Midbrain (tissue), 1 donor: ENCODE measurements around the gene BDP1.
"Not testable (repeated sequence)": the region's sequence is repeated elsewhere in the genome, so short reads cannot be mapped to it uniquely, and the experiment has no call there.

Source experiments
- DNase-seq: peaks from one replicate; lab custom pipeline; 2025; lab: John Stamatoyannopoulos, UW

BDP1 gene, protein sequence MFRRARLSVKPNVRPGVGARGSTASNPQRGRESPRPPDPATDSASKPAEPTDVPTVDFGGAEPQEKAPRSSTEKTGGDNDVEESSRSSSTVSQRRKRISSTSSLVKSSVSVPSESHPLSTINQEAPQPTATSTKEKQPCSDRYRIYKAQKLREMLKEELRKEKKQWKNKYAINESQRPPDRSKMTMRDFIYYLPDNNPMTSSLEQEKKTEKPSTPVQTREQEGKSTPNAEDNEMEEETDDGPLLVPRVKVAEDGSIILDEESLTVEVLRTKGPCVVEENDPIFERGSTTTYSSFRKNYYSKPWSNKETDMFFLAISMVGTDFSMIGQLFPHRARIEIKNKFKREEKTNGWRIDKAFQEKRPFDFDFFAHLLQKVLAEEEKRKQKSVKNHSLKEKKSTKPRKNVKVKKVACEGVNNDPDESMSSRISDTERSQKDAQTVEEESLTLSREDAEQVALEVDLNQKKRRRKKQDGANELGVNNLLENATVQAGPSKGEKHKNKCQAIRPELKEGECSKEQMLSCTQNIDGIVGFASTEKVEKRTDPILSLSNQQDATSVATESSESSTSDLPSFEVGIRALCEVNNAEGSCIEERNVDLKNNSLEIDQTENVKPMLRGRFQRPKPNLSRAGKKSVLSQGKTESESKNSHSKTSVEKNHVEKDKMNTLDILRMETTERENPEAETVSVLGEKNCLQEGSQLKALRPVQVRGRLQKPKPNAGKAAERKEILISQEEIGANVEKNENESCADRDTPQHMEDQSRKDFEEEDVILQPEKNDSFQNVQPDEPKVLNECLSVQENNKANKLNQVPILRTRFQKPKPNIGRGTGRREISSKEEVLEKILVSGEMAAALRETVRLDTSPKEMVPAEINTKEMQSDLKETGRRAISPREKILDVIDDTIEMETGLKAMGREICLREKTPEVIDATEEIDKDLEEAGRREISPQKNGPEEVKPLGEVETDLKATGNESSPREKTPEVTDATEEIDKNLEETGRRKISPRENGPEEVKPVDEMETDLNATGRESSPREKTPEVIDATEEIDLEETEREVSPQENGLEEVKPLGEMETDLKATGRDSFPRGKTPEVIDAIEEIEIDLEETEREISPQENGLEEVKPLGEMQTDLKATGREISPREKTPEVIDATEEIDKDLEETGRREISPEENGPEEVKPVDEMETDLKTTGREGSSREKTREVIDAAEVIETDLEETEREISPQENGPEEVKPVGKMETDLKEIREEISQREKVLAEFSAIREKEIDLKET (N-terminal part only)

DNA sequence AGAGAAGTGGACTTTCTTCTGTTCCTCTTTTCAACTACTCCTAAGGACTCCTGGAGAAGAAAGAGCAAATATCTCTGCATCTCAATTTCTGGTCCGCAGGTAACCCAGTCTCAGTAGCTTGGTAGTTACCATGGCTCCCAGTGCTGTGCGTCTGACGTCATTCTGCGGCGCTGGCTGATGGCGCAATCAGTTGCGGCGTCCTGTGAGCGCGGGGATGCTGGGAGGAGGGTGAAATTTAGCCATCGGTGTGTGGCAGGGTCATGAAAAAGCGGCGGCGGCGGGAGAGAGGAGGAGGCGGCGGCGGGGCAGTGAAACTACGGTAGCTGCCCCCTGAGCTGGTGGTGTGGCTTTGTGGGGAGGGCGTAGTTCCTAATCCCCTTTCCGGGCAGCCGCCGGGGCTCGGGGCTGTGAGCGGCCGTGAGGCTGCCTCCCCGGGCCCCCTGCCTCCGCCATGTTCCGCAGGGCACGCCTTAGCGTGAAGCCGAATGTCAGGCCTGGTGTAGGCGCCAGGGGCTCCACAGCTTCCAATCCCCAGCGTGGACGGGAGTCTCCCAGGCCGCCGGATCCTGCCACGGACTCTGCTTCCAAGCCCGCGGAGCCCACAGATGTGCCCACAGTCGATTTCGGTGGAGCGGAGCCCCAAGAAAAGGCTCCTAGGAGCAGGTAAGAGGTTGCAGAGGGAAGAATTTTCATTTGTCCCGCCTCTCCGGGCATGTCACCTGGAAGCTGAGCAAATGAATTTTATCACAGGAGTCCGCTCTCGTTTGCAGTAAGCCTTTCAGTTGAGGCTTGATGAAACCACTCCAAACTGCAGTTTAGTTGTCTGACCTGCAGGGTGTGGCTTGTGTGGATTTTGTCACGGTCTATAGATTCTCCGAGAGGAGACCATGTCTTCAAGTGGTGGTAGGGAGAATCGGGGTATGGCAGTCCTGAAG is at the start of gene BDP1:
BDP1 (plus strand) TSS at position 225 of the 935 bp plus-strand sequence; CDS start at position 452, 227 bp downstream.
- peak; percentile 97 for DNase-seq

DNA sequence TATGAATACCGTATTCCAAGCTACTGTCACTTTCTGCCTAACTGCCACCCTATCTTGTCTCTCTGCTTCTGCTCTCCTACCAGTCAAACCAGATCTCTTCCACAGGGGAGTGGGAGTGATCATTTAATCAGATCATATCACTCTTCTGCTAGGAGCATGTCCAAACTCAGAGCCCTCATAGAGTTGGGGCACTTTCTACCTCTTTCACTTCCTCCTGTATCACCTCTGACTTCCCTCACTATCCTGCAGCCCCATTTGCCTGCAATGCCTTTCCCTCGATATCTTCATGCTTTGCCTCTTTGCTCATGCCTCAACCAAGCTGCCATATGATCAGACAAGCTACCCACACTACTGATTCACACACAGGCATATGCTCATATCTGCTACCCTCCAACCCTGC is 45.4 kb upstream of the BDP1 start:
- not testable (repeated sequence) for DNase-seq

DNA sequence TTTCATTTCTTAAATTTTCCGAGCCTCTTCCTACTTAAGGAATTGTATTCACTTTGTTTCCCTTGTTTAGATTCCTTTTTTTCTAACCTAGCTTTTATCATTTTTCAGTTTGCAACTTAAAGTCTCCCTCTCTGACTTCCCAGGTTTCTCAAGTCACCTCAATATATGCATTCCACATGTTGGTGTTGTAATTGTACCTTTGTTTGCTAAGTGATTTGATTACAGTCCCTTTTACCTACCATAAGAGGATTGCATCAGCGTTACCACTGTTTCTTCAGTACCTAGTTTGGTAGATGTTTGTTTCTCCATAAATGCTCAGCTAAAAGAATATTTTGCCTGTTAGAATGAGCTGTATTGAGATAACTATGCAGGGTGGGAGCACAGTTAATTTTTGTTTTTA is 39.8 kb upstream of the BDP1 start:
- not testable (repeated sequence) for DNase-seq

DNA sequence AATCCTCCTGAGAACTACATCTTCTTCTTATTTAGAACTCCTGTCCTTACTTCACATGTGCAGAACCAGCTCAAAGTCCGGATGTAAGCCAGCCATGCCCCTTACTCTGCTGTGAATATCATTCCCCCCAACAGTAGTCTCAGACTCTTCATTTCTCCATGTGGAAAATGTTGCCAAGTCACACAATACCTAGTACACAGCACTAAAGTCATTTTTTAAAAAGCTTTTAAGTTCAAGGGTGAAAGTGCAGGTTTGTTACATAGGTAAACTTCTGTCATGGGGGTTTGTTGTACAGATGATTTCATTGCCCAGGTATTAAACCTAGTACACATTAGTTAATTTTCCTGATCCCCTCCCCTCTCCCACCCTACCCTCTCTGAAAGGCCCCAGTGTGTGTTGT is 37.4 kb upstream of the BDP1 start:
- DNase-seq, result not testable (repeated sequence)

DNA sequence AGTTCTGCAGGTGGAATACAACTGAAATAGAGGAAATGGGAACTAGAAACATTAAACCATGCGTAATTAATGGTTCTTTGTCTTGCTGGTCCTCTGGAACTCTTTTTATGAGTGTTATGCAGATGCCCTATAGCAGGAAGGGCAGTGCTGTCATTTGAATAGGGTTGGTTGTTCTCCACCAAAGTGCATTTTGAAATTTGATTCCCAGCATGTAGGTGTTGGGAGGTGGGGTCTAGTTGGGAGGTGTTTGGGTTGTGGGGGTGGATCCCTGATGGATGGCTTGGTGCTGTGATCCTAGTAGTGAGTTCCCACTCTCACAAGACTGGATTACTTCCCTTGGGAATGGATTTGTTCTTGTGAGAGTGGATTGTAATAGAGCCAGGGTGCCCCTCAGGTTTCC is 34.2 kb upstream of the BDP1 start:
- not testable (repeated sequence) for DNase-seq

DNA sequence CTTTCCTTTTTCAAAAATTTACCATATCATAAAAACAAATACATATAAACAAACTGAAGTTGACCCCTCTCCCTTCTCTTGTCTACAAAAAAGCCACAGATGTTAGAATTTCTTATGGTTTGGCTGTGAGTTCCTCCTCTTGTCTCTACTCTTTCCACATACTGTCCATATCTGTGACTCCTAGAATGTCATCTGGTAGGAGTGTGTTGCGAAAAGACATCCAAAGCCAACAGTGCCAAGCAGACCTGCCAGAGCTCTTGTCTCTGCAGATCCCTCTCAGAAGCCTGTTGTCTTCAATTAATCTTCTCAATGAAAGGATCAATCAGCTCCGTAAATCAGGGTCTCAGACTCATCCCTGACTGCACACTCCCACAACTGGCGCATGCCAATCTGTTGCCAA is 31.6 kb upstream of the BDP1 start:
- not testable (repeated sequence) for DNase-seq

DNA sequence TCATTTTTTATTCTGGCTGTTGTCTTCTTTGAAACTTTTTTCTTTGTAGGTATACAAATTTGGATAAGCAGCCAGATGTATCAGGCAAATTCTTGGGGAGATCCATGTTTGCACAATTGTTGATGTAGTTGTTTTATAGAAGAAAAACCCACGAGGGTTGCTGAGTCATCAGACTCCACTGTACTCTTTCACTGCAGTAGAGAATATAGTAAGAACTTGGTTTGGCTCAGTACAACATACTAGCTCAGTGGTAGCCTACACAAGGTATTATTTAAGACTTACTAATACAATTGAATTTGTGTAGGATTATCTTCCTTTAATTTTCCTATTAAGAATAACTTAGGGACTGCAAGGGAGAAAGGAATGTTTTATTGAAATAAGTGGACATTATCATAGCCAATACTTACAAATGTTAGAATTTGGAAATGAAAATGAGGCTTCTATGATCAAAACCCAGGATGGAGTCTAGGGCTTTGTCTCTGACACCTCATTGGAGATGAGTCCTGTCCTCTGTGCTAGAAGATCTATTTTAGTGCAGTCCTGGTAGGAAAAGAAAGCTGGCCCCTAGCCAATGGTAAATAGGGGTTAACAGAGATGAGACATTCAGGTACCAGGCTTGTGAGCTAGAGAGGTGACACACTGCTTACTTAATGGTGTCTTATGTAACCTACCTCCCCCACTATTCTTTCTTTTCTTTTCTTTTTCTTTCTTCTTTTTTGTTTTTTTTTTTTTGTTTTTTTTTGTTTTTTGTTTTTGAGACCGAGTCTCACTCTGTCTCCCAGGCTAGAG is 28.6 kb upstream of the BDP1 start:
- not testable (repeated sequence) for DNase-seq

DNA sequence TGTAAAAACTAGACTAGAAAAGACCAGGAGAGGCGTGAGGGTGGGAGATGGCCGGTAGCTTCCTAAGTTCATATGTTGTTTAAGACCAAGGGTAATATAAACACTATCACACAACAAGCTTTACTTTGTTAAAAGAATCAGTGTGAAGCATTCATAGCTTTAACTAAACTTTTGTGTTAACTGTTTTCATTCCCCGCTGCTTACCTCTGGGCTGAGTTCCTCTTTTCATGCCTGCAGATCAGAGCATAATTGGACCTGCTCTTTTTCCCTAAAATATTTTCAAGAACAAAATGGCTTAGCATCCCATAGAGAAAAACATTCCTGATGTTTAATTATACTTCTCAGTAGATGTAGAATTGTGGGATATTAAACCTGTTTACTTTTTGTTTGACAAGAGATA is 23.0 kb upstream of the BDP1 start:
- not testable (repeated sequence) for DNase-seq

DNA sequence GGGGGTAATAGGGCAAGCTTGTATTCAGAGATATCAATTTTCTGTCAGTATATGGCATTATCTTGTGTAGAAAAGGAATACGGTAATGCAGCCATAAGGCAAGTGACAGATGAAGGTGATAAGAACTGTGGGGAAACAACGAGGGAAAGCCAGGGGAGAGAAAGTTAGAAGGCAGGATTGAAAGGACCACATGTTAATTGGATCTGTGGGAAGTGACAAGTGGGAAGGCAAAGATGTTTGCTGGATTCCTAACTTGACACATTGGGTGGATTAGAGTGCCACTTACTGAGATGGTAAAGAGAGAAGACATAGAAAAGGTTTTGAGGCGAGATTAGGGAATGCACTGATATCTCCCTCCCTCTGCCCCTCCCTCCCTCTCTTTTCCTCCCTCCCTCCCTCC is 20.6 kb upstream of the BDP1 start:
- DNase-seq, result not testable (repeated sequence)

DNA sequence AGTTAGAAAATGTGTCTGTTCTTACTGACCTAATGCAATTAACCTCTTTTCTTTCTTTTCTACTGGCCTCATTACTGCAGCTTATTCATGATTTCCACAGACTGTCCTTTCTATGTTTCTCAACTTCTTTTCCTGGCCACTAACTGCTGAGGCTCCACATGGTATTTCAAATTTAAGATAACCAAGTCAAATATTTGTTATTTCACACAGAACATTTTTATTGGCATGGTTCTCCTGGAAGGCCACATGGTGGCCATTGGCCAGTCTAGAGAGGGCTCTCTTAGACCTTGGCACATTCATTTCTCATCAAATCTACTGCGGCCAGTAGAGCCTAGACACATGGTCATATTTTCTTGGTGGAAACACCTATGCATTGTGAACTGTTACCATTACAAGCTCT is 13.9 kb upstream of the BDP1 start:
- not testable (repeated sequence) for DNase-seq

DNA sequence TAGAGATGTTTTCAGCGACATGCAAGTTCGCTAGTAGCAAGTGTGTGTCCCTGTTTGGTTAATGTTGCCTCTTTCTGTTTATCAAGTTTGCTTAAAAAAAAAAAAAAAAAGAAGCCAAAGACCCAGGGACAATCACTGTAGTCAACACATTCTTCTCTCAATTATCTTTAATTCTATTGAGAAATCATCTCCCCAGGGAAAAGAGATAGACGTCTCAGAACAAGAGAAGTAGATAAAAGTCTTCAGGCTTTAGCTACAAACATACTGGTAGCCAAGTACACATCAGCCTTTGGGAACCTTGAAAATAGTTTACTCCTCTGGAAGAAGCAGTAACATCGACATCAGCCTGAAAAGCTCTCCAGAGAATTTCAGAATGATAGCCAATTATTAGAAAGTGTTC is 11.6 kb upstream of the BDP1 start:
- DNase-seq, result not testable (repeated sequence)

DNA sequence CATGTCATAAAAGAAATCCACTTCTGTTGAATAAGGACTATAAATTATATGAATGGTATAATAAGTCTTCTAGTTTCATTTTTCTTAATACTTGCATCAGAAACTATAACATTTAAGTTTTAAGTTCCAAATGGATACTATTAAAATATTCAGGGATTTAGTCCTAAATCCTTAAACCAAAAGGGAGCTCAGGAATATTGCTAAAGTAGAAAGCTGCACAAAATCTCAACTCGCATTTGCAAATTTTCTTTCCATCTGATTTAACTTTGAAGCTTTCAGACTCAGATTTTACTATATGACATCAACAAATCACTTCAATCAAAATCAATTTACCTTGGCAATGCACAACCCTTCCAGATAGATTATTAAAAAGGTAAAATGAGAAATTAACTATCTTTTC is 10.4 kb upstream of the BDP1 start:
- DNase-seq, result not testable (repeated sequence)

DNA sequence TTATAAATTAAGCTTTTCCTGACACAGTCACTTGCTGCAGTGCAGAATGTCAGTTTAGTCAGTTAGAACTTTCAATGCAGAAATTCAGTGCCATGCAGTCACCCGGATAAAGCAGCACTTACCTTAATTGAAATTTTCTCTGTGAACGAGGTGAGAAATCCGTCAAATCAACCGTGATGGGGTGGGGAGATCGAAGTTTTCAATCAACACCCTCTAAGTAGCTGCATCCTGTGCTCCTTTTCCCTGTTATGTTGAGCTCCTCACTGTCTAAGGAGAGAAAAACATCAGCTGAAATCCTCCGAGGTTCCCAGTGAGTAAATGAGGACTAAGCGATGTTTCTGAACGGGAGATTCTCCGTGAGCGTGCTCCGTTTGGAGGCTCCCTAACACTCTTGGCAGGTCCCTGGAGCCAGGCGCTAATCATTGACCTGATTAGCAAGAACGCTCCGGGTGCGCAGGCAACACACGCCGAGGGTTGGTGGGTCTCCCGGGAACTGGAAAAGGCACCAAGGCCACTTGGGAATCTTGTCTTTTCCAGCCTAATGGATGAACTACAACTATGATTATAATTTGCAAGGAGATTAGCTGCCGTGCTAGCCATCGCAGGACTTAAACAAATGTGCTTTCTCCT is 9.8 kb upstream of the BDP1 start:
- not testable (repeated sequence) for DNase-seq

DNA sequence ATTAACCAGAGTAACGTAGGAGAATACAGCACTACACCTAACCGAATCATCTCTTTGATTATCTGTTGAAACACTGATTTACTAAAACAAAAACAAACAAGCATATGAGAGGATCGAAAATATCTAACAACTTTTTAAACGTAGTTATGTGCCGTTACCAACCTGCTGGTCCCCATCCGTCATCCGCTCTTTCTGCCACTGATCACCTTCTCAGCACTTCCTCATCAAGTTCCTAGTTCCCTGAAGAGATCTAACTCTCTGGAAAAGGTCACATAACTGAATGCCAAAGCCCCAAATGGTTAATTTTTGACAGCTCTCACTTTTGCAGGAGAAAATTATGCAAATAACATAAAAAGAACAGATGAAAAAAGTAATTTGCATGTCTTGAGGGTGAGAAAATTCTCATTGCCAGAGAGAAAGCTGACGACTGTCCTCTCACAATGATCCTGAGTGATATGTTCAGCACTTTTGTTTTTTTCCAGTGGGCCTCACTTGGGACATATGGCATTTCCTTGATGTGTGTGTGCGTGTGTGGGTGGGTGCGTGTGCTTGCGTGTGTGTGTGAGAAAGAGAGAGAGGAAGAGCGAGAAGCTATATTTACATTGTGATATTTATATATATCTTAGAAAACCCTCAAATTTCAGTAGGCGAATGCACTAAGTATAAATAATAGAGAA is 8.8 kb upstream of the BDP1 start:
- not testable (repeated sequence) for DNase-seq

DNA sequence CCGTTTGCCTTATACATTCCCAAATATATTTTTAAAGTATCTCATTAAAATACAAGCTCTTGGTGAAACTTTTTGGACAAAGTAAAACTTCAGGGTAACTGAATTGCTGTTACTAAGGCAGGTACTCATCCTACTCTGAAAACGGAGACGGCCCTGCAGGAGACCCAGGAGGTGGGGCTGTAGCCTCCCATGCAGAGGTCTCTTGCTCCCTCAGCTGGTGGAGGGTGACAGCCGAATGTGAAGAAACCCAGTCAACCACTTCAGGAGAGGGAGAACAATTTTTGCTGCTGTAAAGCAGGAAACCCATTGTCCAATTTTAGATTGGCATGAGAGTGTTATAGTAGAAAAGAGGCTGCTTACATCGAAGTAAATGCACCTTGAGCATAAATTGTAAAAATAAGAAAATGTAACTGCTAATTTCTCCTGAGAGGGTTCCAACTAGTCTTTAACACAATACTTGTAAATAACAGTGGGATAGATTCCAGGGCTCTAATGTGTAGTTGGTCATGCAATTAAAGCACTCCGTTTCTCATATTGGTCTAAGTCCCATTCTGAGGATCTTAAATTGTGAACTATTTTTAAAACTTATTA is 8.1 kb upstream of the BDP1 start:
- peak; percentile 32 for DNase-seq

DNA sequence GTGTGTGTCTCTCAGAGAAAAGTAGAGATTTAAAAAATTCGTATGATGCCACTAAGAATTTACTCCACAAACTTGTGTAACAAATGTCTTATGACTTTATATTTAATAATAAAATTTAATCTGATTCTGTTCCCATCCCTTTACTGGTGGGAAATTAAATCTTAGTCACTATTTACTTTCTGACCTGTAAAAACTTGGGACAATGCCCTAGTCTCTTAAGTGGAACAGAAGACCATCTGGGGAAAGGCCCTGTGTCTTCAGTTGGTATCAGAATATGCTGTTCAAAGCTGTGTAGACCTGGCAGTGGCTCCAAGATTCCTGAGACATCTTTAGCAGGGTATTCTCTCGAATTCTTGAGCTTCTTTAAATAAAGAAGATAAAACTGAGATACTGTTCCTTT is 2.6 kb upstream of the BDP1 start:
- DNase-seq, result no peak

DNA sequence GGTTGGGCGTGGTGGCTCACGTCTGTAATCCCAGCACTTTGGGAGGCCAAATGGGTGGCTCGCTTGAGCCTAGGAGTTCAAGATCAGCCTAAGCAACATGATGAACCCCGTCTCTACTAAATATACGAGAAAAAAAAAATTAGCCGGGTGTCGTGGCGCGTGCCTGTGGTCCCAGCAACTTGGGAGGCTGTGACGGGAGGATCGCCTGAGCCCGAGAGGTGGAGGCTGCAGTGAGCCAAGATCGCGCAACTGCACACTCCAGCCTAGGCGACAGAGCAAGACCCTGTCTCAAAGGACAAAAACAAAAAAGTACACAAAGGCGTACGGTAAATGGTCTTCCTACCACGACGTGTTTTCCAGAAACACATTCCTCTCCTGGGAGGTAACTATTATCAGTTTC is 538 bp upstream of the BDP1 start:
- no peak for DNase-seq

DNA sequence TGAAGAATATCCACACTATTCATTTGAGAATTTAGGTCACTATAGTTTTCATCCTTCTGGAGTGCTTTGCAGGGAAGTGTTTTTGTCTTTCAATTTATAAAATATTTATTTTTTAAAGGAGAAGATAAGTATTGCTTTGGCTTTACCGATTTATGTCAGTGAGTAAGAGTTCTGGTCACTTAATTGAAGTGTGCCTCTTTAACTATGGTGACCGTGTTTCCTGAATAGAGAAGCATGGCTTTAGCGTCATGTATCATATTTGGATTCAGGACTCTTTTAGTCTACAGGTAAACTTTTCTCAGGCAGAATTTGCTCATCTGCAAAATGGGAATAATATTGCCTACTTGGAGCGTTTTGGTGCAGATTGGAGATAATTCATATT is 902 bp downstream of the BDP1 start:
- no peak for DNase-seq

DNA sequence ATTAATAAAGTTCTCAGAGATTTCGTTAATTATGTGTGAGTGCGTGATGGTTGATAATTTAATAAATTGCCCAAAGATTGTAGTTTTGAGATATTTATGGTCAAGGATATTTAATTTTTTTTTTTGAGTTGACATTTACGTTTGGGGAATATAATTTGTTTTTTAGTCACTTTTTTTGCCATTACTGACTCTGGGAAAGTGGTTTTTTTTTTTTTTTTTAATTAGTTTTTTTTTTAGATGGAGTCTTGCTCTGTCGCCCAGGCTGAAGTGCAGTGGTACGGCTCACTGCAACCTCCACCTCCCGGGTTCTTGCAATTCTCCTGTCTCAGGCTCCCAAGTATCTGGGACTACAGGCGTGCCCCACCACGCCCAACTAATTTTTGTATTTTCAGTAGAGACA is 1.7 kb downstream of the BDP1 start:
- DNase-seq, result no peak
